ENCODE measurements around the gene CALHM3.
"Not testable (repeated sequence)": the region's sequence is repeated elsewhere in the genome, so short reads cannot be mapped to it uniquely, and the experiment has no call there.

The CALHM3 gene

GRCh38 chr10:103502849-103503660 is 24.0 kb upstream of the CALHM3 start:
- no peak for DNase-seq

GRCh38 chr10:103501186-103501585 is 22.1 kb upstream of the CALHM3 start:
- no peak for DNase-seq

DNA sequence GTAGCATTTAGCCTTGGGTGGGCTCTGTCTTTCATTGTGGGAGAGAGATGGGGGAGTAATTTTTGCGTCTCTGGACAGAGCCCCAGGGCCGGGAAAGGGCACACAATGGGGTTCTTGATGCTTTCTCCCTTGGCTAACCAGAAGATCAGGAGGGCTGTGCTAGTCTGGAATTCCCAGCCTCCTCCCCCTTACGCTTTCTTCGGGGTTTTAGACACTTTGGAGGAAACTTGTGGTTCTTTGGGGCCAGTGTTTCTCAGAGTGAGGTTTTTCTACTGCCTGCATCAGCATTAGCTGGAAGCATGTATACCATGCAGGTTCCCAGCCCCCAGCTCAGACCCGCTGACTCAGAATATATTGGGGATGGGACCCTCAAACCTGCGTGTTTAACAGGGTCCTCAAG is 21.4 kb upstream of the CALHM3 start:
- no peak for DNase-seq

- DNase-seq: no peak
Observed at GRCh38 chr10:103499881-103500280, 20.8 kb upstream of the CALHM3 start.

- DNase-seq: no peak
Observed at GRCh38 chr10:103498936-103499638, 20.0 kb upstream of the CALHM3 start.

DNA sequence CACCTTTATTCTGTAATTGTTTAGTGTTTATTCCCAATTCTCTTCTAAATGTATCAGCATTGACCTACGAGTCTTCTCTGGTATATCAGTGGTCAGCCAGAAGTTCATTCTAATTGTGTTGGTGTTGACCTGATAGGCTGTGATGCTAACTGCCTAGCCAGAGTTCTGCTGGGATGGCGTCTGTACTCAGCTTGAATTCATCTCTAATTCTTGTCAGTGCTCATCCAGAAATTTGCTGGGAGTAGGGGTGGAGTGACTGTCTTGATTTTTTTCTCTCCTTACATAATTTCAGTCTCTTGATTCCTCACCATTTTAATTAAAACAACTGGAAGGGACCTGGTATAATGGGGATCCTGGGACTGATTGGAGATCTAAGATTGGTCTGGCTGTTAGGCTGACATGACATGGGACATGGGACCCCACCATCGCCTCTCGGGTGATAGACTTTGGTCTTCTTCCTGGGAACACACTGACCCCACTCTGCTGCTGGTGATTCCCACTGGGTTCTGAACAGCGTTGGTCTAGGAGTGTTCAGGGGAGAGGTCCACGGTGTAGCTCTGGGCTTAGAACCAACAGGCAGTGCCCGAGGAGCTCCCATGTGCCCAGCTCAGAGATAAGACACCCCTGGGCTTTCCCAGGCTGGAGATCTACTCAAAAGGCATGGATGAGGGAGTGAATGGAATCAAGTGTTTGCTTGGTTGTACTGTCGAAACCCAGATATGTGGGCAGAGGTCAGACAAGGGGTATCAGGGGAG is 18.3 kb upstream of the CALHM3 start:
- no peak for DNase-seq

DNA sequence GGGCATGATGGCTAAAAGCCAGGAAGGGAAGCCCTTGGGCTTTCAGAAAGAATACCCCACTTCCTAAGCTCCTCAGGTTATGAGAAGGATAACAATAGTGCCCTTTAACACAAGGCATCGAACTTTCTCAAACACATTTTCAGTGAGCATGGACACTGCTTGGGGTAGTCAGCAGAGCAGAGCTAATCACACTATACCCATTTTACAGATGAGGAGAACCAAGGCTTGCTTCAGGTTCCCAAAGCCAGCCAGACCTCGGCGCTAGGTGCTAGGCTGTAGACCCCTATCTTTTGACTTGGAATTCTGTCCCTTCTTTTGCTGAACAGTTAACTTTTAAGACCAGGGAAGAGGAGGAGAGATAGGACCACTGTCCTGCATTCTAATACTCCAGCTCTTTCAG is 16.3 kb upstream of the CALHM3 start:
- no peak for DNase-seq

DNA sequence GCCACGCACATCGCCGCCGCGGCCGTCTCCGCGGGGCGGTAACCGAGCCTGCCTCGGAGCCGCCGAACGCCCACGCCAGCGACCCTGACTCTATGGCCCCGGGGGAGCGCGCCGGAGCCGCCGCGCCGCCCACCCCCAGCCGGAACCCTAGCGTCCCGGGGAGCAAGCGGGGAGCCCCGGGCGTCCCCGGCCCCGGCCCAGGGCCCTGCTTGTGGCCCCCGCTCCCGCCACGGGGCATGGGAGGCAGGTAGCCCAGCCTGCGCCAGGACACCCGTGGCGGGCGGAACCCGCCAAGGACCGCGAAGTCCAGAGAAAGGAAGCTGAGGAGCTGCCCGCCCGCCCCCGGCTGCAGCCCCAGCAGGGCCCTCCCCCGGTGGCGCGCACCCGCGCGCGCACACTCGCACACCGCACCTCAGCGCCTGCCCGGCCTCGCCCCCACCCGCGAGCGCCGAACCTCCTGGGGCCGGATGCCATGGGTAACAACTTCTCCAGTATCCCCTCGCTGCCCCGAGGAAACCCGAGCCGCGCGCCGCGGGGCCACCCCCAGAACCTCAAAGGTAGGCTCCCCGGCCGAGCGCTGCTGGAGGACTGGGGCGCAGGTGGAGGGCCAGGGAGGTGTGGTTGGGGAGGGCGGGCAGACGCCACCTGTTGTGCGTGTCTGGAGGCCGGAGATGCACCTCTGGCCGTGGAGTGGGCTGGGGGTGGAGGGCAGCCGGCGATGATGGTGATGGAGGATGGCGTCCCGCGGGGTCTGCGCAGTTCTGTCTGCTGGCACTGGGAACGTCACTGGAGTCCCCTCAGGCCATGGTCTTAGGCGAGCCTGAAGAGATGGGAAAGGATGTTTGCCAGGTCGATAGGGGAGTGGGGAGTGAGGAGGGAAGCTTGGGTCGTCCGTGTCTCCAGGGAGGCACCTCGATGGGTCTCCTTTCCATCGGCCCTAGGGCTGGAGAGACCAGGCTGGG is 15.2 kb upstream of the CALHM3 start:
- peak; percentile 20 for DNase-seq

DNA sequence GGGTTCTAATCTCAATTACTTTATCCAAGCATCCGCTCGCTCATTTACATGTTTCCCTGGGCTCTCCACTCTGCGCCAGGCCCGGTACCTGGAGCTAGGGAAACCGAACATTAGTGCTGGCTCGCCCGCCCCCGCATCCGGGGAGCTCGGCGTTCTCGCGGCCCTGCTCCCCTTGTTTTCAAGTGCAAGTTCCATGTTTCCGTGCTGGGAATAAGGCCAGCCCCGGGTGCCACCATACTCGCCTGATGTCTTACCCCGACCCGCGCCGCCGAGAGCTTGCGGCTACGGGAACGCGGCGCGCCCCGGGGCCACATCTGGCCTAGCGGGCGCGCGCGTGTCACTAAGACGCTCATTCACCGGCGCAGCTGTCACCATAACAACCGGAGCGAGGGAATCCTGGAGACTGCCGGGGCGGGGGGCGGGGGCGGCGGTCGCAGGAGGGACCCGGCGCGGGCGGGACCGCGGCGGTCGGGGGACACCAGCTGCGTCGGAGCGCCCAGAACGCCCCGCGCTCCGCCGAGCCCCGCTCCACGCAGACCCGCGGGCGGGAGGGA is 14.4 kb upstream of the CALHM3 start, which contains the start of gene NEURL1:
Gene NEURL1 (plus strand): TSS at position 344 of the 554 bp plus-strand sequence. CDS start 683 bp downstream, outside the sequence.
- peak; percentile 10 for DNase-seq

DNA sequence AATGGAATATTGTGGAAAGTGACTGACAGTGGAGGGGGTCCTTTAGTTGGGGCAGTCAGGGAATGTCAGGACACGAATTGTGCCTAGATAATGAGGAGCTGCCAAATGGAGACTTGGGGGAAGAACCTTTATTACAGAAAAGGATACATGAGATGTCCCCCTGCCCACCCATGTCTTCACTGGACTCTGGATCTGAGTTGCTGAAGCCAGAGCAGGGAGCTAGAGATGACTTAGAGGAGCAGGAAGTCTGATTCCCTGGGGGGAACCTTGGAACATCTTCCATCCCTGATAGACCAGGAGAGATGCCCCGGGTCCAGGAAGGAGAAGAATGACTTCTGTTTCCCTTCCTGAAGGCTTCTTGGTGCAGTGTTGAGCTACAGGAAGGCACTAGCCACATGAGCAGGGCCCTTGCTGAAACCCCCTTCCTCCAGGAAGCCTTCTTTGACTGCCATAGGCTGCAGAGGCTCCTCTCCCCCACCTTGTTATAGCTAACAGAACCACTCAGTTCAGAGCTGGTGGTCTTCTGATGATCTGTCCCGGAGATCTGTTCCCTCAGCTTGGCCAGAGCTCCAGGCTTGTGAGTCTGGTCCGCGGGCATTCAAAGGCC is 13.7 kb upstream of the CALHM3 start:
- DNase-seq: no peak

- no peak for DNase-seq
Observed at GRCh38 chr10:103491729-103492364, 12.8 kb upstream of the CALHM3 start.

DNA sequence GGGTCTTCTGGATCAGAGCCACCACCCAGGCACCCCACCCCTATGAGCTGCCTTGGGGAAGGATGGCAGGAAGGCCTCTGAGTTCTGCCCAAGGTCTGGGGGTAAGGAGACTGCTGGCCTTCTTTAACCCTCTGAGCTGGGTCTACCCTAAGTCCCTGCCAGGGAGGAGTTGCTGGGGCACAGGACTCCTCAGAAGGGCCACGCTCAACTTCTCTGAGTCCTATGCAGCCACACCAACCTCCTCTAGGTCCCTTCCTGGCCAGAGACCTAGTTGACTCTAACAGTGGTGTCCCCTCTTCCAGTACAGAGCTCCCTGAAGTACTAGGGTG is 11.9 kb upstream of the CALHM3 start:
- no peak for DNase-seq

DNA sequence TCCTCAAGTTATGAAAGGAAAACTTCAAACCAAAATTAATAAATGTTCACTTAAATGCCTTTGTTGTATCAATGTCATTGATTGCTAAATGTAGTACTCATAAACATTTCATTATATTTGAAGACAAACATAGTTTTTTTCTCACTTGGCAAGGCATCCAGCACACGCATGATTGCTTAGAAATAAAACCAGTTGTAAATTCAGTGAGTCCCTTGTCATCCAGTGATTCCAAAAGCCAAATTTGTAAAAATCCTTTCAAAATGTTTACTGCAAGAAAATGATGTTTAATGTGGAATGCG is 8.3 kb upstream of the CALHM3 start:
- no peak for DNase-seq

- not testable (repeated sequence) for DNase-seq
Observed at GRCh38 chr10:103486635-103487409, 7.8 kb upstream of the CALHM3 start.

GRCh38 chr10:103481974-103482531 is 3.0 kb upstream of the CALHM3 start:
- no peak for DNase-seq

GRCh38 chr10:103480521-103480920 is 1.5 kb upstream of the CALHM3 start:
- DNase-seq: no peak

- DNase-seq: no peak
Observed at GRCh38 chr10:103478671-103479070, 369 bp downstream of the CALHM3 start.

GRCh38 chr10:103476046-103476768 is 2.8 kb downstream of the CALHM3 start:
- DNase-seq: no peak

DNA sequence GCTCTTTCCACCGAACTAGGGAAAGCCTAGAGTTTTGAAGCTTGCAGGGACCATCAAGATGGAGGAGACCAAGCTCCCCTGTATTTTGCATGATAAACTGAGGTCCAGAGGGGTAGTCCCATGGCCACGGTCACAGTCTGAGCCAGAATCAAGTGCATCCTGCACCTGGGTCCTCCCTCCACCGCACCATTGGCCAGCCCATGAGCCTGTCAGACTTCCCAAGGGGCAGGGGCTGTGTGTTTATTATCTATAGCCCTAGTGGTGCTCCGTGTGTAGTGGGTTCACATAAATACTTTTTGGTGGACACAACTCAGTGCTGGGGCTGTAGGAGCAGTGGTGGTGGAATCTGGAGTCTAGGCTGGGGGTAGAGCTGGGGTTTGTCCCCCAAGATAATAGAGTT is 3.6 kb downstream of the CALHM3 start:
- DNase-seq: no peak

DNA sequence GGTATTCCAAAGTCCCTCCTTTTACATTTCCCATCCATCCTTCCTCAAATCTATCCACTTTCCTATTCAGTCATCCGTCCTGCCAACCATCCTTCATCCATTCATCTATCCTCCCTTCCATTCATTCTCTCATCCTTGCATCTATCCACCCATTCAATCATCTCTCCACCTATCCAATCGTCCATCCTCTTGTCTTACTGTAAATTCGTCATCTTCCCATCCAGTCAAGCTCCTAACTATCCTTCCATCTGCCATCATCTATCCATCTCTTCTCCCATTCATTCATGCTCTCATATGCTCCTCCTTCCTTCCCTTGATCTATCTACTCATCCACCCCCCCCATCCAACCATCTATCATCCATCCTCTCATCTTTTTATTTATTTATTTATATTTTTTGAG is 5.0 kb downstream of the CALHM3 start:
- no peak for DNase-seq
